Measurements from ENCODE around the gene ARHGAP26.

ARHGAP26 gene

GRCh38 chr5:142845954-142846398 is 75.8 kb downstream of the ARHGAP26 start:
- H3K4me1 ChIP-seq (ENCODE audit: control insufficient read depth in 5 of 5, insufficient read depth in 5 of 5, low read length in 5 of 5) = peaks cover 16 to 61% (median 48%) of the 10 kb centered on the region in 5 donors
- no peaks in the 10 kb centered on the region for H3K9me3 ChIP-seq (ENCODE audit: control insufficient read depth in 5 of 5, low read length in 5 of 5)
- H3K4me3 ChIP-seq (ENCODE audit: low read depth in 1 of 5, low read length in 5 of 5) = no peak overlapping the region
- no peak overlapping the region for H3K27ac ChIP-seq (ENCODE audit: low read depth, low read length)
- no peaks in the 10 kb centered on the region for H3K27me3 ChIP-seq (ENCODE audit: control insufficient read depth in 5 of 5, insufficient read depth in 4 of 5, low read length in 5 of 5)
- H3K9ac ChIP-seq (ENCODE audit: low read length in 5 of 5) = peak overlapping the region in 1 of 5 donors; percentile 42
- H3K36me3 ChIP-seq (ENCODE audit: control insufficient read depth in 5 of 5, insufficient read depth in 5 of 5, low read length in 5 of 5) = no peaks in the 10 kb centered on the region

- H3K9me3 ChIP-seq (ENCODE audit: control insufficient read depth in 5 of 5, low read length in 5 of 5) = no peaks in the 10 kb centered on the region
- no peak overlapping the region for H3K27ac ChIP-seq (ENCODE audit: low read depth, low read length)
- no peaks in the 10 kb centered on the region for H3K27me3 ChIP-seq (ENCODE audit: control insufficient read depth in 5 of 5, insufficient read depth in 4 of 5, low read length in 5 of 5)
- no peak overlapping the region for H3K9ac ChIP-seq (ENCODE audit: low read length in 5 of 5)
- H3K36me3 ChIP-seq (ENCODE audit: control insufficient read depth in 5 of 5, insufficient read depth in 5 of 5, low read length in 5 of 5) = no peaks in the 10 kb centered on the region
- H3K4me3 ChIP-seq (ENCODE audit: low read depth in 1 of 5, low read length in 5 of 5) = no peak overlapping the region
- H3K4me1 ChIP-seq (ENCODE audit: control insufficient read depth in 5 of 5, insufficient read depth in 5 of 5, low read length in 5 of 5) = peaks cover 13 to 57% (median 43%) of the 10 kb centered on the region in 5 donors
Measured at GRCh38 chr5:142846406-142846805, 76.2 kb downstream of the ARHGAP26 start.

- Histone ChIP-seq H3K27ac (ENCODE audit: low read depth, low read length) (no peak overlapping the region), H3K27me3 (ENCODE audit: control insufficient read depth in 5 of 5, insufficient read depth in 4 of 5, low read length in 5 of 5) (no peaks in the 10 kb centered on the region), H3K9me3 (ENCODE audit: control insufficient read depth in 5 of 5, low read length in 5 of 5) (no peaks in the 10 kb centered on the region), H3K4me3 (ENCODE audit: low read depth in 1 of 5, low read length in 5 of 5) (no peak overlapping the region), H3K4me1 (ENCODE audit: control insufficient read depth in 5 of 5, insufficient read depth in 5 of 5, low read length in 5 of 5) (peaks cover 12 to 50% (median 37%) of the 10 kb centered on the region in 5 donors), H3K36me3 (ENCODE audit: control insufficient read depth in 5 of 5, insufficient read depth in 5 of 5, low read length in 5 of 5) (no peaks in the 10 kb centered on the region), H3K9ac (ENCODE audit: low read length in 5 of 5) (no peak overlapping the region)
Measured at GRCh38 chr5:142847898-142848790, 78.0 kb downstream of the ARHGAP26 start.

GRCh38 chr5:142849466-142849865 is 79.3 kb downstream of the ARHGAP26 start:
- H3K4me3 ChIP-seq (ENCODE audit: low read depth in 1 of 5, low read length in 5 of 5) = no peak overlapping the region
- no peak overlapping the region for H3K27ac ChIP-seq (ENCODE audit: low read depth, low read length)
- H3K36me3 ChIP-seq (ENCODE audit: control insufficient read depth in 5 of 5, insufficient read depth in 5 of 5, low read length in 5 of 5) = no peaks in the 10 kb centered on the region
- no peak overlapping the region for H3K9ac ChIP-seq (ENCODE audit: low read length in 5 of 5)
- H3K9me3 ChIP-seq (ENCODE audit: control insufficient read depth in 5 of 5, low read length in 5 of 5) = no peaks in the 10 kb centered on the region
- peaks cover 12 to 51% (median 35%) of the 10 kb centered on the region in 5 donors for H3K4me1 ChIP-seq (ENCODE audit: control insufficient read depth in 5 of 5, insufficient read depth in 5 of 5, low read length in 5 of 5)
- no peaks in the 10 kb centered on the region for H3K27me3 ChIP-seq (ENCODE audit: control insufficient read depth in 5 of 5, insufficient read depth in 4 of 5, low read length in 5 of 5)

- Histone ChIP-seq H3K27me3 (ENCODE audit: control insufficient read depth in 5 of 5, insufficient read depth in 4 of 5, low read length in 5 of 5) (no peaks in the 10 kb centered on the region), H3K36me3 (ENCODE audit: control insufficient read depth in 5 of 5, insufficient read depth in 5 of 5, low read length in 5 of 5) (no peaks in the 10 kb centered on the region), H3K9me3 (ENCODE audit: control insufficient read depth in 5 of 5, low read length in 5 of 5) (no peaks in the 10 kb centered on the region), H3K9ac (ENCODE audit: low read length in 5 of 5) (no peak overlapping the region), H3K4me3 (ENCODE audit: low read depth in 1 of 5, low read length in 5 of 5) (no peak overlapping the region), H3K4me1 (ENCODE audit: control insufficient read depth in 5 of 5, insufficient read depth in 5 of 5, low read length in 5 of 5) (peaks cover 12 to 46% (median 31%) of the 10 kb centered on the region in 5 donors), H3K27ac (ENCODE audit: low read depth, low read length) (no peak overlapping the region)
Measured at GRCh38 chr5:142849880-142850279, 79.7 kb downstream of the ARHGAP26 start.

- Histone ChIP-seq H3K36me3 (ENCODE audit: control insufficient read depth in 5 of 5, insufficient read depth in 5 of 5, low read length in 5 of 5) (no peaks in the 10 kb centered on the region), H3K4me1 (ENCODE audit: control insufficient read depth in 5 of 5, insufficient read depth in 5 of 5, low read length in 5 of 5) (peaks cover 4 to 30% (median 19%) of the 10 kb centered on the region in 5 donors), H3K27ac (ENCODE audit: low read depth, low read length) (no peak overlapping the region), H3K4me3 (ENCODE audit: low read depth in 1 of 5, low read length in 5 of 5) (no peak overlapping the region), H3K9ac (ENCODE audit: low read length in 5 of 5) (no peak overlapping the region), H3K9me3 (ENCODE audit: control insufficient read depth in 5 of 5, low read length in 5 of 5) (no peaks in the 10 kb centered on the region), H3K27me3 (ENCODE audit: control insufficient read depth in 5 of 5, insufficient read depth in 4 of 5, low read length in 5 of 5) (no peaks in the 10 kb centered on the region)
Measured at GRCh38 chr5:142851731-142852130, 81.6 kb downstream of the ARHGAP26 start.

GRCh38 chr5:142852416-142853198 is 82.4 kb downstream of the ARHGAP26 start:
- Histone ChIP-seq H3K27ac (ENCODE audit: low read depth, low read length) (no peak overlapping the region), H3K27me3 (ENCODE audit: control insufficient read depth in 5 of 5, insufficient read depth in 4 of 5, low read length in 5 of 5) (no peaks in the 10 kb centered on the region), H3K9ac (ENCODE audit: low read length in 5 of 5) (no peak overlapping the region), H3K4me1 (ENCODE audit: control insufficient read depth in 5 of 5, insufficient read depth in 5 of 5, low read length in 5 of 5) (peaks cover 4 to 33% (median 19%) of the 10 kb centered on the region in 5 donors), H3K36me3 (ENCODE audit: control insufficient read depth in 5 of 5, insufficient read depth in 5 of 5, low read length in 5 of 5) (no peaks in the 10 kb centered on the region), H3K9me3 (ENCODE audit: control insufficient read depth in 5 of 5, low read length in 5 of 5) (no peaks in the 10 kb centered on the region), H3K4me3 (ENCODE audit: low read depth in 1 of 5, low read length in 5 of 5) (no peak overlapping the region)

GRCh38 chr5:142853682-142854081 is 83.5 kb downstream of the ARHGAP26 start:
- H3K4me1 ChIP-seq (ENCODE audit: control insufficient read depth in 5 of 5, insufficient read depth in 5 of 5, low read length in 5 of 5) = peaks cover 4 to 33% (median 9%) of the 10 kb centered on the region in 5 donors
- no peaks in the 10 kb centered on the region for H3K9me3 ChIP-seq (ENCODE audit: control insufficient read depth in 5 of 5, low read length in 5 of 5)
- no peak overlapping the region for H3K4me3 ChIP-seq (ENCODE audit: low read depth in 1 of 5, low read length in 5 of 5)
- no peaks in the 10 kb centered on the region for H3K36me3 ChIP-seq (ENCODE audit: control insufficient read depth in 5 of 5, insufficient read depth in 5 of 5, low read length in 5 of 5)
- H3K9ac ChIP-seq (ENCODE audit: low read length in 5 of 5) = no peak overlapping the region
- no peaks in the 10 kb centered on the region for H3K27me3 ChIP-seq (ENCODE audit: control insufficient read depth in 5 of 5, insufficient read depth in 4 of 5, low read length in 5 of 5)
- H3K27ac ChIP-seq (ENCODE audit: low read depth, low read length) = no peak overlapping the region

- Histone ChIP-seq H3K4me1 (ENCODE audit: control insufficient read depth in 5 of 5, insufficient read depth in 5 of 5, low read length in 5 of 5) (peaks cover 4 to 46% (median 14%) of the 10 kb centered on the region in 5 donors), H3K36me3 (ENCODE audit: control insufficient read depth in 5 of 5, insufficient read depth in 5 of 5, low read length in 5 of 5) (no peaks in the 10 kb centered on the region), H3K27me3 (ENCODE audit: control insufficient read depth in 5 of 5, insufficient read depth in 4 of 5, low read length in 5 of 5) (no peaks in the 10 kb centered on the region), H3K27ac (ENCODE audit: low read depth, low read length) (no peak overlapping the region), H3K4me3 (ENCODE audit: low read depth in 1 of 5, low read length in 5 of 5) (no peak overlapping the region), H3K9ac (ENCODE audit: low read length in 5 of 5) (no peak overlapping the region), H3K9me3 (ENCODE audit: control insufficient read depth in 5 of 5, low read length in 5 of 5) (no peaks in the 10 kb centered on the region)
Measured at GRCh38 chr5:142856269-142856782, 86.1 kb downstream of the ARHGAP26 start.

GRCh38 chr5:142857405-142857804 is 87.2 kb downstream of the ARHGAP26 start:
- Histone ChIP-seq H3K4me3 (ENCODE audit: low read depth in 1 of 5, low read length in 5 of 5) (no peak overlapping the region), H3K9me3 (ENCODE audit: control insufficient read depth in 5 of 5, low read length in 5 of 5) (no peaks in the 10 kb centered on the region), H3K36me3 (ENCODE audit: control insufficient read depth in 5 of 5, insufficient read depth in 5 of 5, low read length in 5 of 5) (no peaks in the 10 kb centered on the region), H3K4me1 (ENCODE audit: control insufficient read depth in 5 of 5, insufficient read depth in 5 of 5, low read length in 5 of 5) (peaks cover 4 to 43% (median 17%) of the 10 kb centered on the region in 5 donors), H3K9ac (ENCODE audit: low read length in 5 of 5) (no peak overlapping the region), H3K27ac (ENCODE audit: low read depth, low read length) (no peak overlapping the region), H3K27me3 (ENCODE audit: control insufficient read depth in 5 of 5, insufficient read depth in 4 of 5, low read length in 5 of 5) (no peaks in the 10 kb centered on the region)
